ENCODE results near the gene DYNC1I2.
"Not testable (repeated sequence)": the region's sequence is repeated elsewhere in the genome, so short reads cannot be mapped to it uniquely, and the experiment has no call there.

Gene DYNC1I2

GRCh38 chr2:171772373-171772772, 85.1 kb downstream of the DYNC1I2 start:
- no peak overlapping the region for H3K4me3 ChIP-seq (ENCODE audit: low read depth, low read length)

GRCh38 chr2:171774581-171774980, 87.3 kb downstream of the DYNC1I2 start:
- not testable (repeated sequence) for H3K4me3 ChIP-seq (ENCODE audit: low read depth, low read length)

GRCh38 chr2:171778515-171778914, 91.2 kb downstream of the DYNC1I2 start:
- H3K4me3 ChIP-seq (ENCODE audit: low read depth, low read length), result no peak overlapping the region

- H3K4me3 ChIP-seq (ENCODE audit: low read depth, low read length), result no peak overlapping the region
These were observed 98.2 kb downstream of the DYNC1I2 start for GRCh38 chr2:171785450-171785849.

- H3K4me3 ChIP-seq (ENCODE audit: low read depth, low read length), result no peak overlapping the region
These were observed 100.2 kb downstream of the DYNC1I2 start for GRCh38 chr2:171787333-171788072.

GRCh38 chr2:171788316-171788993, 101.2 kb downstream of the DYNC1I2 start:
- H3K4me3 ChIP-seq (ENCODE audit: low read depth, low read length), result no peak overlapping the region

GRCh38 chr2:171789956-171790355, 102.7 kb downstream of the DYNC1I2 start:
- no peak overlapping the region for H3K4me3 ChIP-seq (ENCODE audit: low read depth, low read length)

GRCh38 chr2:171791361-171791760, 104.1 kb downstream of the DYNC1I2 start:
- H3K4me3 ChIP-seq (ENCODE audit: low read depth, low read length), result no peak overlapping the region

GRCh38 chr2:171792157-171792556, 104.9 kb downstream of the DYNC1I2 start:
- H3K4me3 ChIP-seq (ENCODE audit: low read depth, low read length), result no peak overlapping the region

- no peak overlapping the region for H3K4me3 ChIP-seq (ENCODE audit: low read depth, low read length)
These were observed 105.8 kb downstream of the DYNC1I2 start for GRCh38 chr2:171792886-171793580.

GRCh38 chr2:171793691-171794678, 106.7 kb downstream of the DYNC1I2 start:
- H3K4me3 ChIP-seq (ENCODE audit: low read depth, low read length), result no peak overlapping the region

- H3K4me3 ChIP-seq (ENCODE audit: low read depth, low read length), result no peak overlapping the region
These were observed 107.6 kb downstream of the DYNC1I2 start for GRCh38 chr2:171794918-171795317.

Data from iPS-11a (cell line).